HG03025 (cell line): ENCODE data around the gene SIAH1.
"Not testable (repeated sequence)": the region's sequence is repeated elsewhere in the genome, so short reads cannot be mapped to it uniquely, and the experiment has no call there.

Experiments used
- ATAC-seq: cut with Tn5 transposase; IDR thresholded peaks from one replicate; pipeline ENCODE4 v1.9.1; 2021; ENCODE audit warnings: mild to moderate bottlenecking, moderate library complexity; ENCODE audit not compliant: unreplicated experiment, low FRiP score

Gene SIAH1

DNA sequence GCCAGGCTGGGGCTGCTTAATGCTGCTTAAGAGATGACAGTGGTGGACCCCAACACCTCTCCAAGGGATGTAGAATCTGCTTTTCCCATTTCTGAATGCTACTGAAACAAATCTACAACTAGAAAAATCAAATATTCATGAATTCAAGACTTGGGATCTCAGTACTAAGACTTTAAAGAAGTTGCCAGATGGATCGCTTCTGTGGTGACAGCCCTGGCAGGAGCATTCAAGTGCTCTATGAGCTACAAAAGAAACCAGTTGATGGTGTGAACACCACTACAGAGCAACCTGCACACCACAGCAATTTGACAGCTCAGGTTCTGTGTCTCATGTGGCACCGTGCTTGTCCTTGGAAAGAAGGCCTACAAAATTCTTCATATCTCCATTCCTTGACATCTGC, 42.6 kb downstream of the SIAH1 start:
- ATAC-seq, result no peak

DNA sequence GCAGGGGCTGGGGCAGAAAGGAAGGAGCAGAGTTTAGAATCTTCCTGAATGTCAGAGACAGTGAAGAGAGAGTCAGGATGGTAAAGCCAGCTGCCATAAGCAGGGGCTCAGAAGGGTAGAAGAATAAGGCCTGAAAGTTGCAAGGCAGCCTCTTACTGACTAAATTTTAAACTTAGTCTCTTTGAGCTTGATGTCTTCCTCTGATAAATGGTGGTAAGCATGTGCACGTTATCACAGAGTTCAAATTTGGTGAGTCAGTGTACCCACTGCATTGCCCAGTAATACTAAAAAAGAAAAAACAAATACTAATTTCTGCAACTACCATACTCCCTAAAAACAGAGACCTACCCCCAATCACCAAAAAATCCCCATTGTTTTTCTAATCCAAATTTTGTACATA, 45.2 kb downstream of the SIAH1 start:
- ATAC-seq, result no peak

DNA sequence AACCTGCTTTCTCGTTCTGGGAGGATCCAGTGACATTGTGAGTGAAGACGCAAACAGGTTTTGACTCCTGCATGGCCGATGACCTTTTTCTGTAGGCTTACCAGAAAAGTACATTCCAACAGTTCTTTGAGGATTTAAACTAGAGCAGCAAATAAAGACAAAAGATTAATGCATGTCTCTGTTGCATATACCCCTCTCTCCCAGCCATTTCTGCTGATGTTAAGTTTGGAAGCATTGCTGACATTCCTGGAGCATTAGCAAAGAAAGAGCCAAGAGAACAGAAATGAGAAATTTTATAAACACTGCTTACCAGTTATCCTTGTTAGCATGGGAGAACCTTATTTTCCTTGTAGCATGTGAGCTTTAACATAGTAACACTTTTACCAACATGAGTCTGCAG, 49.3 kb downstream of the SIAH1 start:
- no peak for ATAC-seq

DNA sequence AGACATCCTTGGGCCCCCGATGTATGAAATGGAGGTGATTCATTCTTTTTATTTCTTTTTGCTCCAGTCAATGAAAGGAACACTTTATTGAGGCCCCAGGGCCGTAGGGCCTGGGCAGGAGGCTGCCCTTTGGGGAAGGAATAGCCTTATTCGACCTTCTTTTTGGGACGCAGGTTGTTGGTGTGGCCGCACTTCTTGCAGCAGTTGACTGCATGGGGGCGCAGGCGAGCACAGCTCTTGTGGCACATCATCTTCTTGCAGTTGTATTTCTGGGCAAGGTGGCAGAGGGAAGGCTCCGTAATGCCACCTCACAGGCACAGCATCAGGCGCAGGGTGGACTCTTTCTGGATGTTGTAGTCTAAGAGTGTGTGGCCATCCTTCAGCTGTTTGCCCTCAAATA, 50.9 kb downstream of the SIAH1 start:
- no peak for ATAC-seq

DNA sequence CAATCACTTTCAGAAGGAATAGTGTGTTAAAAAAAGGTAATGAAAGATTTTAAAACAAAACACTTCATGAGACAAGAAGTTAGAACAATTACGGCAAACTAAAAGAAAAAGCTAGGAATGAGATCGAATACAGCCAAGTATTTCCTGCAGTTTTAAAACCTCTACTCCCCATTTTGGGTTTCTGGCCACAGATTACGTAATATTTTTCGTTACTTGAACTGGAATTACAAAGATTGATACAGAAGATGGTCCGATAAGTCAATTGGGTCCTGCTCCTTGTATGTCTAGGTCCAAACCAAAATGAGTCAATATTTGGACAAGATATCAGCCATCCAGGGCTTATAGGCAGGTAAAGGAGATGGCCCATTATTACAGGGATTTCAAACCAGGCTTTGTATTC, 52.2 kb downstream of the SIAH1 start:
- no peak for ATAC-seq

DNA sequence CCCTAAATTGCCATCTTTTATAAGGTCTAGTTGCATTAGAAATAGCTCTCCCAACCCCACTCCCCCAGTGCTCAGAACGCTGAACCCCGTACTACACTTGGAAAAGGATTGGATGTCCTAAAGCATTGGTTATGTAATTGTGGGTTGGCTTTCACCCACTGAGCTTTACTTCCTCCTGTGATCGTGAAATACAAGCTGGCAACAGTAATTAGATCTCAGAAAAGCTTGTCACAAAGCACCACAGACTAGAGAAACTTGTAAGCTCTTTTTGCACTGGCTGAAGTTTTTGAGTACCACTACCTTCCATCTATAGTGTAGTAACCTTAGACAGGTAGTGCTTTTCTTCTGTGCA, 54.4 kb downstream of the SIAH1 start:
- no peak for ATAC-seq

DNA sequence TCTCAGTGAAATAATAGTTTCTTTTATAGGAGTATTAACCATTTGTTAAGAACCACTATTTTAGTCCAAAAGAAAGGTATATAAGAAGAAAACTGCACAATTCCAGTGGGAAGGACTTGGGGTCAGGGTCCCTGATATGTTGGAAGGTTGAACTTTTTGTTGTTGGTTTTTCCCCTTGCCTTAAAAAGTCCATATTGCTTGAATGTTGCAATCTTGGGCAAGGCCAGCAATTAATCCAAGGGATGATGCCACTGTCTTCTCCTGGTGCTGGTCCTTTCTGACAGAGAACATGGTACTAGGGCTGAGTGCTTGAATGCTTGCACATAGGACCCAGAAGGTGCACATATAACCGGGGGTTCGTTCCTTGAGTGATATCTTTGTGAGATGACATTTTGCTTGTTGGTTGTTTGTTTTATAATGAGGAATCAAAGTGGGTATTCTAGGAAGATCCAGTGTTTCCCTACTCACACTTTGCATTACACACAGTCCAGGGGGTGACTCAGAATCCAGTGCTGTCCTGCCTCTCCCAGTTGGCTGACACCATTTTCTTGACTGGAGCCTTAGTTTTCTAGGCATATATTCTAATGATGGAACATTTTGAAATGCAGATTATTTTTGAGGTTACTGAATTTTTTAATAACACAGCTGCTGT, 54.9 kb downstream of the SIAH1 start:
- ATAC-seq, result no peak

DNA sequence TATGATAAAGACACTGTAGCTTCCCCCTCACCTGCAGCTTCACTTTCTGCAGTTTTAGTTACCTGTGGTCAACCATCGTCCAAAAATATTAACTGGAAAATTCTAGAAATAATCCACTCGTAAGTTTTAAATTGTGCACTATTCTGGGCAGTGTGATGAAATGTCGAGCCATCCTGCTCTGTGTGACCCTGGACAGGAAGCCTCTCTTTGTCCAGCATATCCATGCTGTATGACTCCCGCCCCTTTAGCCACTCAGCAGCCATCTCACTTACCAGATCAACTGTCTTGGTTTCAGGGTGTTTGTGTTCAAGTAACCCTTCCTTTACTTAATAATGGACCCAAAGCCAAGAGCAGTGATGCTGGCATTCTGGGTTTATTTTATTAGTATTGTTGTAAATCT, 56.1 kb downstream of the SIAH1 start:
- ATAC-seq, result no peak

DNA sequence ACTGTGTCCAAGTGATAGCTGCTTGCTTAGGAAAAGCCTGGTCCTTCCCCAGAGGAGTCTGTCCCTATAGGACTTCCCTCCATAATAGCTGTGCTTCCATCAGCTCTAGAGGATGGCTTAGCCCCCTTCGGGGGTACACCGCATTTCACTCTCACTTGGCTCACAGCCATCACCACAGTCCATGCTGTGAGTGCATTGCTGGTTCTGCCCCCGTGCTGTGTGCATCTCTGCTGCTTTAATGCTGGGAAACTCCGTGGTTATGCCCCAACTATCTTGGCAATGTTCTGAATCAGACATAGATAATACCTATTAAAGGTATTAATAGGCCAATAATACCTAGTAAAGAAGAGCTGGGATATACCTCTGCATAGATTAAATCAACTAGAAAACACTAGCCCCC, 58.3 kb downstream of the SIAH1 start:
- ATAC-seq, result no peak

DNA sequence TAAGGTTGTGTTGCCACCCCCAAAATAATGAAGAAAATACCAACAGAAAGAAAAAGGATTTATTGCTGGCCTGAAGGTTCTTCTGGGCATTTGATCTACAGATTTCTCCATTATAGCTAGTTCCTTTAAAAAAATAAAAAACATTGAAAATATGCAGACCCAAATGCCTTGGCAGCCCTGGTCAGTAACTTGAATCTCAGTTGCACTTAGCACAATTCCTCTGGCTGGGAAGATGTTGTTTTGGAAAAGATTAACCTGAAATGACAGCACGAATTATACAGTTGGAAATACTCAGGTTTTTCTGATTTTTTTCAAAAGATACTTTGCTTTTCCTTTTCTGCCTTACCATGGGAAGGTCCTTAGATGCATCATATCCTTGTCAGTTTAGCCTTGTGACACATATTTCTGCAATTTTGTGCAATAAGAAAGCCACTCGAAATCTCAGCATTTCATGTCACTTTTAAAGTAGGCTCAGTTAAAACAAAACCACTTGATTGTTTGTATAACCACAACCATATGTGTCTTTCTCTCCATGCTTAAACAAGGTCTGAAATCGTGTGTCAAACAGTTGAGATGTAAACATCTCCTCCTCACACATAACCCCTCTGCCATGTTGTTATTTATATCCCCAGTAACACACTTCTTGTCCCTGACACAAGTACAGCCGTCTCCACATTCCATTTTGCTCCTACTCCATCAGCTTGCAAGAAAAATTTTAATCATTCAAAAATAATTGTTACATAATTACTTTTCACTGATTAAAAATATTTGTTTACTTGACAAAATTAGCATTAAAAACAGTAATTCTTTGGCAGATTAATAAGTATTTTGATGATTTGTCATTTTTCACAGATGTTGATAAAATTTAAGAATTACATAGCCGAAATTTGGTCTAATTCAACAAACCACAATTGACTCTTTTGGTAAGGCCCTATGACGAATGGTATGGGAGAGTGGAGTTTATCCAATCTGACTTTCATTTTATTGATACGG, 61.1 kb downstream of the SIAH1 start:
- ATAC-seq, result no peak

DNA sequence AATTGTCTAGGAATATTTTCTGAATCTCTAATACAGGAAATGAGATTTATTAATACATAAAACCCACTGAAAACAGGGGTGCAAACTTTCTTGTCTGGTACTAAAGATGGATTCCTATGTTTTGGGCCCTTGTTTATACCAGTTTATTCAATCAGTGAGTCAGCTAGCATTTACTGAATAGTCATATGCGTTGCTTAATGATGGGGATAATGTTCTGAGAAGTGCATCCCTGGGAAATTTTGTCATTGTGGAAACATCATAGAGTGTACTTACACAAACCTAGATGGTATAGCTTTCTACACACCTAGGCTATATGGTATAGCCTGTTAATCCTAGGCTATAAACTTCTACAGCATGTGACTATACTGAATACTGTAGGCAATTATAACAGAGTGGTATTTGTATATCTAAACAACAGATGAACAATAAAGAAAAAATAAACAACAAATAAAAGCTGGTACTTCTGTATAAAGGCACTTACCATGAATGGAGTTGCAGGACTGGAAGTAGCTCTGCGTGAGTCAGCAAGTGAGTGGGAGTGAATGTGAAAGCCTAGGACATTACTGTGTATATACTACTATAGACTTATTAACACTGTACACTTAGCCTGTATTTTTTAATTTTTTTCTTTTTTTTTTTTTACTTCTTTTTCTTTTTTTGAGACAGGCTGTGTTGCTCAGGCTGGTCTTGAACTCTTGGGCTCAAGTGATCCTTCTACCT, 63.7 kb downstream of the SIAH1 start:
- no peak for ATAC-seq

DNA sequence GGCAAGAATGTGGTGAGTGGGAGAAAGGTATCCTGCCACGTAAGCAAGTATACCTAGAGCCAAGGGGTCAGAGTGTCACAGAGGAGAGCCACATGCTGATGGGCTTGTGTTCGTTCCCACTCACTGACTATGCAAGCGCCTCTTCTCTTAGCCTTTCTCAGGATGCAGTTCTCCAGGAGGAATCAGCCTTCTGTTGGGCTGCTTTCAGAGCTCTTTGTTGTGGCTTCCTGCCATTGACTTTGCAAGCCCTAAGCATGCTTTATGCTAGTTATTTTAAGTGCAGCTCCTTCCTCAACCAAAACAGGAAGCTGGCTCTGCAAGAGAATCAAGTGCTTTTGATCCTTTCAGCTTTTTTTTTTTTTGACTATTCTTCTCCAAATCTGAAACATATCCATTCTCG, 66.6 kb downstream of the SIAH1 start:
- ATAC-seq, result no peak

DNA sequence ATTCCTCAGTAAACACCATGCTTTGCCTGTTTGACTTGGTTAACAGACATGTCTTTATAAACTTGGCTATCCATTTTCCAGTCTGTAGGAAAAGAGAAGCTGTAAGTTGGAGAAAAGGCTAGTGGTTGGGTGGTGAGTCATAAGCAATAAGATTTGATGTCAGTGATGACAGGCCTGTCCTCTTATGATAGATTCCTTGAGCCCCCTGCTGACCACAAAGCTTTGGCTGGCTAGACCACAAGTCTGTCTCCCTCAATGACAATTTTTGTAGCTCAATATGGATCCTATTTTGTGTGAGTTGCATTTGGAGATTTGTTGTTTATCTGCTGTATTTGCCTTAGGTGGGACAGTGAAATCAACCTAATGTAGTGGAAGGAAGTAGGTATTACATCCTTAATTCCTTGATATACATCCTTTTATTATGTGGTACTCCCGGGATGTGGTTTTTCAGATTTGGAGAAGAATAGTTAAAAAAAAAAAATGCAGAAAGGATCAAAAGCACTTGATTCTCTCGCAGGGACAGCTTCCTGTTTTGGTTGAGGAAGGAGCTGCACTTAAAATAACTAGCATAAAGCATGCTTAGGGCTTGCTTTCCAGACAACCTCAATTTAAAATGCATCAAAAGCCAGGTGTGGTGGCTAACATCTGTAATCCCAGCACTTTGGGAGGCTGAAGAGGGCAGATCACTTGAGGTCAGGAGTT, 67.4 kb downstream of the SIAH1 start:
- no peak for ATAC-seq

DNA sequence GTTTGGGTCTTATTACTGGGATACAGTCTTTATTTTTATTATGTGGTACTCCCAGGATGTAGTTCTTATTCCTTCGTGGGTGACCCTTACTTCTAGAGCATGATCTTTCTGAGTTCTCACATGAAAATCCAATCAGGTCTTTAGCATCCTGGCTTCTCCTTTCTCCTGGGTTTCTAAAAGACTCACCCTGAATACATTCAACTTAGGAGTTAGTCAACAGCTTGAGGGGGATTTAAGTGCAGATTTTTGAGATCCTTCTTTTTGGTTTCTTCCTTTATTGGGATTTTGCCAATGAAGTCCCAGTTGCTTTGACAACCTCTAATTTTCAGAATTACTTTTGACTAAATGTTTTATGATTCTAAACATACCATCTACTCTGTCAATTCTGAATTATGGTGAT, 68.2 kb downstream of the SIAH1 start:
- ATAC-seq, result no peak

DNA sequence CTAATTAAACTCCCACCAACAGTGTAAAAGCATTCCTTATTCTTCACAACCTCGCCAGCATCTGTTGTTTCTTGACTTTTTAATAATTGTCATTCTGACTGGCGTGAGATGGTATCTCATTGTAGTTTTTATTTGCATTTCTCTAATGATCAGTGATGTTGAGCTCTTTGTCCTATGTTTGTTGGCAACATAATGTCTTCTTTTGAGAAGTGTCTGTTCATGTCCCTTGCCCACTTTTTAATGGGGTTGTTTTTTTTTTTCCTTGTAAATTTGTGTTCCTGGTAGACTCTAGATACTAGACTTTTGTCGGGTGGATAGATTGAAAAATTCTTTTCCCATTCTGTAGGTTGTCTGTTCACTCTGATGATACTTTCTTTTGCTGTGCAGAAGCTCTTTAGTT, 71.3 kb downstream of the SIAH1 start:
- not testable (repeated sequence) for ATAC-seq

DNA sequence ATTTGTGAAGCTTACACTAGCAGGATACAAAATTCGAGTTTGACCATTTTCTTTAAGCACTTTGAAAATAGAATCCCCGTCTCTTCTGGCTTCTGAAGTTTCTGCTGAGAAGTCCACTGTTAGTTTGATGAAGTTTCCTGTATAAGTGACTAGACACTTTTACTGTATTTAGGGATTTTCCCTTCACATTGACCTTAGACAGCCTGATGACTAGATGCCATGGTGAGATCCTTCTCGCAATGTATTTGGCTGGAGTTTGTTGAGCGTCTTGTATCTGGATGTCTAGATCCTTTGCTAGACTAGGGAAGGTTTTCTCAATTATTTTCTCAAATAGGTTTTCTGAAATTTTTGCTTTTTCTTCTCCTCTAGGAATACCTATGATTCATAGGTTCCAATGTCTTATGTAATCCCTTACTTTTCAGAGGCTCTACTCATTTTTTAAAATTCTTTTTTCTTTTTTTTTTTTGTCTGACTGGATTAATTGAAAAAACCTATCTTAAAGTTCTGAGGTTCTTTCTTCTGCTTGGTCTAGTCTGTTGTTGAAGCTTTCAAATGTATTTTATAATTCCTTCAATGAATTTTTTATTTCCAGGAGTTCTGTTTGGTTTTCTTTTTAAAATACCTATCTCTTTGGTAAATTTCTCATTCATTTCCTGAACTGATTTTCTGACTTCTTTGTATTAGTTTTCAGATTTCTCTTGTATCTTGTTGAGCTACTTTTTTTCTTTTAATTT, 74.1 kb downstream of the SIAH1 start:
- no peak for ATAC-seq
